HG03159 (cell line): ENCODE results near the gene PTCD1.
A peak's percentile ranks its signal among the peaks of the same experiment; 100 is the strongest.

Source experiments
- ATAC-seq: cut with Tn5 transposase; IDR thresholded peaks from one replicate; pipeline ENCODE4 v1.9.1; 2021; ENCODE audit warnings: mild to moderate bottlenecking, moderate library complexity; ENCODE audit not compliant: unreplicated experiment

PTCD1 gene

DNA sequence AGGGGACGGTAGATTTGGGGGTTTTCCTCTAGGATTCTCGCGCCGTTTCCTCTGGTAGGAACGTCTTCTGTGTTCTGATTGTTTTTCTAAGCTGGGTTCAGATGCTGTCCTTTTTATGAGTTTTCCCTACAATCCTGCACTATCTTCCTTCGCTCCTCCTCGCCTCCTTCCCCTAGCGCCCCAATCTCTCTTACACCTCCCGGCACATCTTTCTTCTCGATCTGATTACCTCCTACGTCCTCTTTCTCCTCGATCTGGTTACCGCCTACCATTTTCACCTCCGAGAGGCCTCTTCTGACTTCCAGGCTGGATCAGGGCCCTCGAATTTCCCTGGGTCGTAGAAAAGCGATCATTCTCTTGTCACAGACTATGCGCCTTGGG lies 29.4 kb downstream of the PTCD1 start:
- ATAC-seq = no peak

- ATAC-seq = peak; percentile 81
These were observed 30.0 kb downstream of the PTCD1 start, which contains the start of the genes BUD31 and PDAP1 for GRCh38 chr7:99408379-99409191. BUD31 (plus strand) TSS chr7:99408969; CDS start chr7:99411093, 2,124 bp downstream. PDAP1 (minus strand) TSS chr7:99408597; CDS start chr7:99408548, 49 bp downstream.

GRCh38 chr7:99407872-99408378 lies 30.7 kb downstream of the PTCD1 start:
- no peak for ATAC-seq

- ATAC-seq = no peak
These were observed 32.0 kb downstream of the PTCD1 start for GRCh38 chr7:99406557-99406956.

DNA sequence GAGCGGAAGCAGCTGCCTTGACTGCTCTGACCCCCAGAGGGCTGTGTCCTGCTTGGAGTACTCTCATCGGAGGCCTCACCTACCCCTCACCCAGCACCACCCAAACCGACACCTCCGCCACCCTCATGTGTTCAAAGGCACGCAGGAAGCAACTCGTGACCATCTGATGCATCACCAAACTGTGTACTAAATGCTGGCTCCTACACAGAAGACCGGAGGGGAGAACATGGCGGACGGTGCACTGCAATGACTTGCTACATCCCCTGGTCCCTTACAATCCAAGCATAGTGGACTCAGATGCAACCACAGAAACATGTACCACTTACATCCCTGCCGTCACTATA lies 33.6 kb downstream of the PTCD1 start:
- ATAC-seq = no peak

GRCh38 chr7:99404235-99404976 lies 34.2 kb downstream of the PTCD1 start:
- no peak for ATAC-seq

DNA sequence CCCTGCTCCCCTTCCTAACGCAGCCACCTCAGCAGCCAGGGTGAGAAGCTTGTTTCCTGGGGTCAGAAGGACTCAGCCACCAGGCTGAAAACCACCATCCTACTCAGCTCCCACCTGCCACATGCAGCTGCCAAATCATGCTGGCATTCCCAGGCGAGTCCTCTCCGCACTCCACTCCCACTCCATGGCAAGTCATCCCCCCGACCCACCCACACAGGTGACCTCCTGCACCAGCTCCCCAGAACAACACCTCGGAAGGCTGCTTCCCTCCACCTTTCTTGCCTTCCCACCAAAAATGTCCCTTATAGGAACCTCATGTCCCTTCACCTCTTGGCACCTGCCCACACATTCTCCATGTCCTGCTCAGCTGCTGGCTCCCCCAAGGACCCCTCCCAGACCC lies 34.8 kb downstream of the PTCD1 start:
- no peak for ATAC-seq

DNA sequence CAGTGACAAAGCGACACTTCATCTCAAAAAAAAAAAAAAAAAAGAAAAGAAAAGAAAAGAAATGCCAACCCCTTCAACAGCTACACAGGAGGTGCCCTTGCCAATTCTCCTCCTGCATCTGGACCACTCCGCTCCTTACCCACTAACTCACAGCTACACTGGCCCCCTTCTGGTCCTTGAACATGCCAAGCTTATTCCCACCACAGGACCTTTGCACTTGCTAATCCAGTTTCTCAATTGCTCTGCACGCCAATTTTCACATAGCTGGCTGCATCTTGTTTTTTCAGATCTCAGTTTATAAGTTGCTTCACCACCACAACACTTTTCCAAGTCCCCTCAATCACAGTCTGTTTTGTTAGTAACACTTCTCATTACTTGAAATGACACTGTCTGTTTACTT lies 35.7 kb downstream of the PTCD1 start:
- ATAC-seq = no peak

GRCh38 chr7:99399597-99399996 lies 39.0 kb downstream of the PTCD1 start:
- ATAC-seq = no peak

DNA sequence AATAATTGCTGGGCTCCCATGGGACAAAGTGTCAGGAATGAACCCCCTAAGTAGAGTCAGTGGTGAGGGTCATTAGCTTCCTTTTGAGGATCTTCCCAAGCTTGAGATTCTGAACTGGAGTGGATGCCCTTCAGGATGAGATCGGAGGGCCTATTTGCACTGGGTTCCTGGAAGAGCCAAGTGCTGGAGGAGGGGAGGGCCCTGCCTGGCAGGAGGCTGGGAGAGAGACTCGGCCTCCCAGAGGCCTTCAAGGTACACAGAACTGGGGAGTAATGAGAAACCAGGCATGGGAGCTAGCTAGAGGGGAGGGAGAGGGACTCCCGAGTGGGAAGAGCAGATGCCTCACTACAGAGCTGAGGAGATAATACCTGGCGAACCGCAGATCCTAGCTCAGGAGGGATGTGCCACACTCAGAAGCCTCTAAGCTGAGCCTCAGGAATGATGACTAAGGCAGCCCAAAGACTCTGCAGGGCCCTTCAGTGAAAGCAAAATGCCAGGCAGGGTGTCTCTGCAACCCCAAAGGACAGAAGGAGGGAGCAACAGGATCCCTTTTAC lies 39.6 kb downstream of the PTCD1 start:
- no peak for ATAC-seq

DNA sequence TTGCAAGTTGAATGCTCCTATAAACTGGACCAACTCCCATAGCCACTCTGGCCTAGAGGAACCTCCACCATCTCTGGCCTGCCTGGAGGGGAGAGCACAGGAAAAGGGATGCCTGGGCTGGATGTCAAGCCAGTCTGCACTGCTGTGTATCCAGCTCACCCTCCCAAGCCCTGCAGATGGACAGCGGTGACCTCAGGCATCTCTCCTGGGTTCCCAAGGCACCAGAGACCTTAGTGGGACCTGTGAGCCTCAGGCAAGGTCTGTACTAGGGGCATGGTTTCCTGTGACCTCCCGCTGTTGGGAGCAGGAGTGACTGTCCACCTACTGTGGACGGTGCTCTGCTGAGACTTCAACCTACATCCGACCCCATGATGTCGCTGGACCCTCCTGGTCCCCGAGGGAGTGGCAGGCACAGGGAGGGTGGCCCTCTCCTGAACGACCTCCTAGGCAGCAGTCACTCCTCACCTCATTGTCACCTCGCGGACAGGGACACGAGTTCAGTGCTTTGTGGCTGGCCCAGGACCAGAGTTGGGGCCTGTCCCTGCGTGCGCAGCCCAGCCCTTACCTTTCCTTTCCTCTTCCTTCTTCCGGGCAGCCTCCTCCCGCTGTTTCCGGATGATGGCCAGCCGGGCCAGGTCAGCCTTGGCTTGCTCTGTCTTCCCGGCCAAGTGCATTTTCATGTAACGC lies 41.2 kb downstream of the PTCD1 start:
- ATAC-seq = no peak

GRCh38 chr7:99396418-99397296 lies 41.9 kb downstream of the PTCD1 start:
- no peak for ATAC-seq

DNA sequence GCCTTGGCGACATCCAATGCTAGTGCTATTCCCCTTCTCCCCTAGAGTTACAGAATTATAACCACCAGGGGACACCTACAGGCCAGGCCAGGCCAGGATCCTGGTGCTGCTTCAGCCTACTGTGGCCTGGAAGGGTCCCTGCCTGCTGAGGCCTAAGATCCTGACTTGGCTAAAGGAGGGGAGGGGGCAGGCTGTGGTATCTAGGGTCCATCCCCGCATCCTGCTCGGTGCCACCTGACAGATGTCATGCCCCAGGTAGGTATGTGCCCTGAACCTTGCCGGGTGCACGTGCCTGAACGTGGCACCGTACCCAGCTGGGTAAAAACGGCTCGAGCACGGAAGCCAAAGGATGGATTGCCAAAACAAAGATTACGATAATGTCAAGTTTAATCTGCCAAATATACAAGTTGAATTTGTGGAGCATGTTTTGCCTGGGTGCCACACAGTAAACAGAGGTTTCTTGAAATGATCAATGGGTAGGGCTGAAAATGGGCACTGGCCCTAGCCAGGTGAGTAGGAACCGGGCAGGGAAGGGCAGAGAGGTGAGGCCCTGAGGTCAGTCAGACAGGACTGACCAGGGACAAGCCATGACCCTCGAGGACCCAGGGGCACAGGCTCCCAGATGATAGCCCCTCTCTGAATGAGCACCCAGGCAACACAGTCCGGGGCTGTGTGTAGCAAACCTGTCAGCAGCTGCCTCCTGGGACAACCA lies 42.8 kb downstream of the PTCD1 start:
- ATAC-seq = no peak

DNA sequence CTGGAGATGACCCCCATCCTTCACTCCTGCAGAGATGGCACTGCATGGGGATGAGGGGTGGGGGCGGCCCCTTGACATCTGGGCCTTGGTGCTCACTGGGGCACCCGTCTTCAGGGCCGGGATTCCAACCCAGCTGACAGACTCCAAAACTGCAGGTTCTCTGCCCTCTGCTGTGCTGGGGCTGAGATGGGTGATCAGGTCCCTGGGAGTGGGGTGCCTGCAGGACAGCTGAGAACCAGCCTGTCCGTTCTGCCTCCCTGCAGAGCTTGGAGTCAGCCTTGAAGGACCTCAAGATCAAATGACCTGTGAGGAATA lies 44.5 kb downstream of the PTCD1 start:
- no peak for ATAC-seq

DNA sequence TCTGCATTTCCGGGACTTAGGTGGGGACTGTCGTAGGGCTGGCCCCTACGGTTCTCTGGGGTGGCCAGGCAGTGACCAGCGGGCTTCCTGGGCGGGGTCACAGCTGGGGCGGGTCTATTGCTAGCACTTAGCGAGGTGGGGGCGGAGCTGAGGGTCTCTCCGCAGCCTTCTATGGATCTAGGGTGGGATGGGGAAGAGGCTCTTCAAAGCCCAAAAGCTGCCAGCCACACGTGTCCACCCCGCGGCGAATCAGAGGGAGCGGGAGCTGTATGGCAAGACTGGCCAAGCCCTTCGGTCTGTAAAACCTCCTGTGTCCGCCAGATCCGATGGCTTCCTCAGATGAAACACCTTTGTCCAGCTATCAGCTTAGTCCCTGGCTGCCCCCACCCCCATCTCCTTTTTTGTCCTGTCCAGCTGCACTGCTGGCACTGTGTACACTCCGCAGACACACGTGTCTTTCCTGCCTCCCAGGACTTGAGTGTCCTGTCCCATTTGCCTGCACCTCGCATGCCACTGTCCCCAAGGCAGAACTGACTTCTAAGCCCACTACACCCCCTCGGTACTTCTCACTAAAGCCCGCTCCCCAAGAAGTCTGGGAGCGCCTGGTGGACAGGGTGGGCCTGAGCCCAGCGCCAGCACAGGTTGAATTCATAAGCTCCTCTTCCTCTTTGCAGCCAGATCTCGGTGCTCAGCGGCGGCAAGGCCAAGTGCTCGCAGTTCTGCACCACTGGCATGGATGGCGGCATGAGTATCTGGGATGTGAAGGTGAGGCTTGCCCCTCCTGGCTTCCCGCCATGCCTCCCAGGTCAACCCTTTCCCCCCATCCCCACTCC lies 45.0 kb downstream of the PTCD1 start:
- ATAC-seq = no peak

GRCh38 chr7:99392659-99393354 lies 45.8 kb downstream of the PTCD1 start:
- ATAC-seq = peak; percentile 63

GRCh38 chr7:99392046-99392445 lies 46.6 kb downstream of the PTCD1 start:
- ATAC-seq = no peak

- no peak for ATAC-seq
These were observed 47.5 kb downstream of the PTCD1 start for GRCh38 chr7:99390941-99391602.
